ENCODE measurements around the gene PTPRK. TPM values are rescaled to one million over a fixed set of nuclear protein-coding genes. Genes with fewer than 3 reads are reported as not detected.

Gene PTPRK
- total and polyA plus RNA-seq, 12 donors: 3.2 to 22.4 (median 15.0) TPM

DNA sequence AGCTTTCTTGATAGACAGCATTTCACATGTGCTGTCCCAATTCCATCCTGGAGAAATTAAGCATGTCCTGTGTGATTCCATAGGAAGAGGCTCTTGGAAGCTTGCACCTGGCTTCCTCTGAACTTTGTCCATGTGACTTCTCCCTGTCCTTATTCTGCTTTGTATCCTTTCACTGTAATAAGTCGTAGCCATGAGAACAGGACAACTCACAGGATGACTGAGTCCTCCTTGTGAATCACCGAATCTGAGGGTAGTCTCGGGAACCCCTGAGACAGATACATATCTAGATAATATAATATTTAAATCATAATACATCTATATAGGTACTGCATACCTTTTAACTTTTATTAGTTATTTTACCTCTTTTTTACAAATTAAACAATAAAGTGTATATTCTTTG lies 462.9 kb downstream of the PTPRK start:
- H3K4me3 ChIP-seq: no peak overlapping the region
- H3K27me3 ChIP-seq: no peaks in the 10 kb centered on the region
- no peak overlapping the region for H3K27ac ChIP-seq
- 94 to 97% (median 96%) methylated on average over 3 of the region's 3 CpGs for WGBS, 4 donors
- H3K9me3 ChIP-seq (replicated peaks in 1 of 3): no peaks in the 10 kb centered on the region
- H3K4me1 ChIP-seq (replicated peaks in 1 of 2): no peaks in the 10 kb centered on the region
- no peaks in the 10 kb centered on the region for H3K36me3 ChIP-seq (replicated peaks in 1 of 2)
- intact Hi-C loops (cut with DNase I): no loop called here
- TF ChIP-seq, protein P1, sequence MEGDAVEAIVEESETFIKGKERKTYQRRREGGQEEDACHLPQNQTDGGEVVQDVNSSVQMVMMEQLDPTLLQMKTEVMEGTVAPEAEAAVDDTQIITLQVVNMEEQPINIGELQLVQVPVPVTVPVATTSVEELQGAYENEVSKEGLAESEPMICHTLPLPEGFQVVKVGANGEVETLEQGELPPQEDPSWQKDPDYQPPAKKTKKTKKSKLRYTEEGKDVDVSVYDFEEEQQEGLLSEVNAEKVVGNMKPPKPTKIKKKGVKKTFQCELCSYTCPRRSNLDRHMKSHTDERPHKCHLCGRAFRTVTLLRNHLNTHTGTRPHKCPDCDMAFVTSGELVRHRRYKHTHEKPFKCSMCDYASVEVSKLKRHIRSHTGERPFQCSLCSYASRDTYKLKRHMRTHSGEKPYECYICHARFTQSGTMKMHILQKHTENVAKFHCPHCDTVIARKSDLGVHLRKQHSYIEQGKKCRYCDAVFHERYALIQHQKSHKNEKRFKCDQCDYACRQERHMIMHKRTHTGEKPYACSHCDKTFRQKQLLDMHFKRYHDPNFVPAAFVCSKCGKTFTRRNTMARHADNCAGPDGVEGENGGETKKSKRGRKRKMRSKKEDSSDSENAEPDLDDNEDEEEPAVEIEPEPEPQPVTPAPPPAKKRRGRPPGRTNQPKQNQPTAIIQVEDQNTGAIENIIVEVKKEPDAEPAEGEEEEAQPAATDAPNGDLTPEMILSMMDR (IDR thresholded peaks at IDR 0.05): no peak
- no peak for TF ChIP-seq POLR2A (IDR thresholded peaks at IDR 0.05)
- no peak for DNase-seq

- no peaks in the 10 kb centered on the region for H3K4me1 ChIP-seq (replicated peaks in 1 of 2)
- intact Hi-C loops (cut with DNase I): no loop called here
Observed at GRCh38 chr6:128053109-128053508, 467.3 kb downstream of the PTPRK start.

DNA sequence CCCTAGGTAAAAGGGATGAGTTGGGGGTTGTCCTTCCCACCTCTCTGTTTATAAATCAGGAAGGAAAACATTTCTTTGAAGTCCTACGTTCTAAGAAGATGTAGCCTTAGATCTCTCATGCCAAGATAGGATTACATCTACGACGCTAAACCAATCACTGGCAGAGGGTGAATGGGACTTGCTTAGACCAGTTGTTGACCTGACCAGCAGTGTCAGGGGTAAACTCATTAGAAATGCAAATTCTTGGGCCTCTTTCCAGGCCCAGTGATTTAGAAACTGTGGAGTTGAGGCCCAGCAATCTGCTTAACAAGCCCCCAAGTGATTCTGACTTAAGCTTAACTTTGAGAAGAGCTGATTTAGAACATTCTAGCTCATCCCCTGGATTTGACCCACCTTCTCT lies 472.4 kb downstream of the PTPRK start:
- intact Hi-C loops (cut with DNase I): no loop called here
- H3K36me3 ChIP-seq (replicated peaks in 1 of 2): no peaks in the 10 kb centered on the region

More at GRCh38 chr6:128053109-128053508, 467.3 kb downstream of the PTPRK start:
- Histone ChIP-seq H3K36me3 (replicated peaks in 1 of 2) (no peaks in the 10 kb centered on the region), H3K4me3 (no peak overlapping the region), H3K27me3 (no peaks in the 10 kb centered on the region), H3K9me3 (replicated peaks in 1 of 3) (no peaks in the 10 kb centered on the region), H3K27ac (no peak overlapping the region)
- DNase-seq: no peak
- TF ChIP-seq, protein P1 (IDR thresholded peaks at IDR 0.05): no peak
- TF ChIP-seq POLR2A (IDR thresholded peaks at IDR 0.05): no peak
- 94 to 96% (median 95%) methylated on average over 5 of the region's 5 CpGs for WGBS, 4 donors

GRCh38 chr6:128046033-128046432 lies 474.4 kb downstream of the PTPRK start:
- intact Hi-C loops (cut with DNase I): no loop called here
- H3K4me1 ChIP-seq (replicated peaks in 1 of 2): no peaks in the 10 kb centered on the region
- H3K27me3 ChIP-seq: no peaks in the 10 kb centered on the region
- H3K4me3 ChIP-seq: no peak overlapping the region
- H3K27ac ChIP-seq: no peak overlapping the region
- no peaks in the 10 kb centered on the region for H3K36me3 ChIP-seq (replicated peaks in 1 of 2)
- 60 to 76% (median 64%) methylated on average over 1 of the region's 1 CpG for WGBS, 4 donors
- TF ChIP-seq POLR2A (IDR thresholded peaks at IDR 0.05): no peak
- TF ChIP-seq, protein P1 (IDR thresholded peaks at IDR 0.05): no peak
- DNase-seq: no peak
- no peaks in the 10 kb centered on the region for H3K9me3 ChIP-seq (replicated peaks in 1 of 3)

More for the DNA sequence above, 472.4 kb downstream of the PTPRK start:
- no peak for DNase-seq
- no peaks in the 10 kb centered on the region for H3K9me3 ChIP-seq (replicated peaks in 1 of 3)
- TF ChIP-seq, protein P1 (IDR thresholded peaks at IDR 0.05): no peak
- no peaks in the 10 kb centered on the region for H3K4me1 ChIP-seq (replicated peaks in 1 of 2)
- no peak overlapping the region for H3K27ac ChIP-seq
- 85 to 96% (median 88%) methylated on average over 3 of the region's 3 CpGs for WGBS, 4 donors
- H3K27me3 ChIP-seq: no peaks in the 10 kb centered on the region
- no peak overlapping the region for H3K4me3 ChIP-seq
